Spleen (tissue), 7 donors: ENCODE data around the gene HELQ.

Experiments used
- CTCF ChIP-seq, 11 experiments: fragments of 200-600 bp in 7 of 11; fragments of 450-650 bp in 4 of 11; sonication (generic) in 4 of 11; IDR thresholded peaks in 8 of 11; conservative IDR thresholded peaks in 3 of 11; 1 replicate in 7 of 11; 2 replicates in 4 of 11; pipeline versions ENCODE4 v1.4.0 to v1.8.0; 2016 to 2021; ENCODE audit warnings: antibody characterized with exemption in 11 of 11, inconsistent platforms in 4 of 11, mild to moderate bottlenecking in 1 of 11
- POLR2A ChIP-seq, 3 donors: fragments of 450-650 bp; IDR thresholded peaks; one replicate each; pipeline ENCODE4 v1.5.1; 2017; ENCODE audit warnings: antibody characterized with exemption in 3 of 3, mild to moderate bottlenecking in 1 of 3
- POLR2AphosphoS5 ChIP-seq, 3 donors: sonication (generic); formaldehyde crosslinking; IDR thresholded peaks; one replicate each; pipeline ENCODE4 v1.5.1; 2017; ENCODE audit warnings: antibody characterized with exemption in 3 of 3
- donor health status: DM: no; HTN: no; CAD: no; lungs with moderate emphysema.
- donor health status: DM: no; HTN: no; CAD: no.
- donor health status: DM: no; HTN: no; CAD: no.

- TF ChIP-seq CTCF (IDR thresholded peaks at IDR 0.05 in 8 of 11, conservative IDR thresholded peaks at IDR 0.05 in 3 of 11) (no peak), POLR2AphosphoS5 (IDR thresholded peaks at IDR 0.05) (no peak), POLR2A (IDR thresholded peaks at IDR 0.05) (no peak)
Measured at GRCh38 chr4:83387476-83388312, 67.9 kb downstream of the HELQ start.
